Erythroblast (primary cell): Measurements from ENCODE around the gene MCTP1.

Experiments used
- GATA1 ChIP-seq: IDR thresholded peaks from 2 replicates; pipeline ENCODE4 v1.6.1; 2011; ENCODE audit warnings: low read depth, mild to moderate bottlenecking, control low read depth, low read length, moderate library complexity
- POLR2A ChIP-seq: IDR thresholded peaks from 2 replicates; pipeline ENCODE4 v1.6.1; 2011; ENCODE audit warnings: mild to moderate bottlenecking, low read length

- no peak for TF ChIP-seq POLR2A
- no peak for TF ChIP-seq GATA1
Observed at GRCh38 chr5:95149387-95149786, 135.5 kb downstream of the MCTP1 start.
